ENCODE data around the gene CDK5RAP1.

The CDK5RAP1 gene

GRCh38 chr20:33320006-33320405, 81.3 kb downstream of the CDK5RAP1 start:
- Histone ChIP-seq H3K9me3 (replicated peaks; ENCODE audit: low read length) (no peaks in the 10 kb centered on the region), H3K9ac (ENCODE audit: low read depth, low read length) (no peak overlapping the region), H3K4me1 (ENCODE audit: control insufficient read depth, insufficient read depth, low read length) (no peaks in the 10 kb centered on the region), H3K36me3 (ENCODE audit: insufficient read depth, low read length) (no peaks in the 10 kb centered on the region), H3K27me3 (ENCODE audit: control insufficient read depth, insufficient read depth, low read length) (peaks cover 80% of the 10 kb centered on the region), H3K4me3 (ENCODE audit: low read length) (no peak overlapping the region), H3K4me2 (ENCODE audit: low read length) (no peak overlapping the region)

- no peak overlapping the region for H3K4me2 ChIP-seq (ENCODE audit: low read length)
- no peaks in the 10 kb centered on the region for H3K9me3 ChIP-seq (replicated peaks; ENCODE audit: low read length)
- no peaks in the 10 kb centered on the region for H3K4me1 ChIP-seq (ENCODE audit: control insufficient read depth, insufficient read depth, low read length)
- H3K4me3 ChIP-seq (ENCODE audit: low read length), result no peak overlapping the region
- H3K36me3 ChIP-seq (ENCODE audit: insufficient read depth, low read length), result no peaks in the 10 kb centered on the region
- no peak overlapping the region for H3K9ac ChIP-seq (ENCODE audit: low read depth, low read length)
- peaks cover 75% of the 10 kb centered on the region for H3K27me3 ChIP-seq (ENCODE audit: control insufficient read depth, insufficient read depth, low read length)
Observed at GRCh38 chr20:33318096-33318429, 83.3 kb downstream of the CDK5RAP1 start.

- Histone ChIP-seq H3K36me3 (ENCODE audit: insufficient read depth, low read length) (no peaks in the 10 kb centered on the region), H3K4me3 (ENCODE audit: low read length) (no peak overlapping the region), H3K4me2 (ENCODE audit: low read length) (no peak overlapping the region), H3K4me1 (ENCODE audit: control insufficient read depth, insufficient read depth, low read length) (no peaks in the 10 kb centered on the region), H3K9ac (ENCODE audit: low read depth, low read length) (no peak overlapping the region), H3K27me3 (ENCODE audit: control insufficient read depth, insufficient read depth, low read length) (peaks cover 77% of the 10 kb centered on the region), H3K9me3 (replicated peaks; ENCODE audit: low read length) (no peaks in the 10 kb centered on the region)
Observed at GRCh38 chr20:33317424-33318095, 83.8 kb downstream of the CDK5RAP1 start.

GRCh38 chr20:33316958-33317357, 84.4 kb downstream of the CDK5RAP1 start:
- H3K36me3 ChIP-seq (ENCODE audit: insufficient read depth, low read length), result no peaks in the 10 kb centered on the region
- no peak overlapping the region for H3K4me2 ChIP-seq (ENCODE audit: low read length)
- no peak overlapping the region for H3K9ac ChIP-seq (ENCODE audit: low read depth, low read length)
- peaks cover 72% of the 10 kb centered on the region for H3K27me3 ChIP-seq (ENCODE audit: control insufficient read depth, insufficient read depth, low read length)
- H3K4me1 ChIP-seq (ENCODE audit: control insufficient read depth, insufficient read depth, low read length), result no peaks in the 10 kb centered on the region
- H3K4me3 ChIP-seq (ENCODE audit: low read length), result no peak overlapping the region
- no peaks in the 10 kb centered on the region for H3K9me3 ChIP-seq (replicated peaks; ENCODE audit: low read length)

- H3K36me3 ChIP-seq (ENCODE audit: insufficient read depth, low read length), result no peaks in the 10 kb centered on the region
Observed at GRCh38 chr20:33316343-33316742, 85.0 kb downstream of the CDK5RAP1 start.

GRCh38 chr20:33313686-33314314, 87.5 kb downstream of the CDK5RAP1 start:
- Histone ChIP-seq H3K27me3 (ENCODE audit: control insufficient read depth, insufficient read depth, low read length) (peaks cover 75% of the 10 kb centered on the region), H3K4me3 (ENCODE audit: low read length) (no peak overlapping the region), H3K9ac (ENCODE audit: low read depth, low read length) (no peak overlapping the region), H3K9me3 (replicated peaks; ENCODE audit: low read length) (no peaks in the 10 kb centered on the region), H3K36me3 (ENCODE audit: insufficient read depth, low read length) (no peaks in the 10 kb centered on the region), H3K4me2 (ENCODE audit: low read length) (no peak overlapping the region), H3K4me1 (ENCODE audit: control insufficient read depth, insufficient read depth, low read length) (no peaks in the 10 kb centered on the region)

More at GRCh38 chr20:33316343-33316742, 85.0 kb downstream of the CDK5RAP1 start:
- H3K9ac ChIP-seq (ENCODE audit: low read depth, low read length), result no peak overlapping the region
- H3K27me3 ChIP-seq (ENCODE audit: control insufficient read depth, insufficient read depth, low read length), result peaks cover 71% of the 10 kb centered on the region
- H3K4me1 ChIP-seq (ENCODE audit: control insufficient read depth, insufficient read depth, low read length), result no peaks in the 10 kb centered on the region
- no peak overlapping the region for H3K4me2 ChIP-seq (ENCODE audit: low read length)
- no peak overlapping the region for H3K4me3 ChIP-seq (ENCODE audit: low read length)
- no peaks in the 10 kb centered on the region for H3K9me3 ChIP-seq (replicated peaks; ENCODE audit: low read length)

- Histone ChIP-seq H3K9ac (ENCODE audit: low read depth, low read length) (no peak overlapping the region), H3K4me3 (ENCODE audit: low read length) (no peak overlapping the region), H3K4me2 (ENCODE audit: low read length) (no peak overlapping the region), H3K36me3 (ENCODE audit: insufficient read depth, low read length) (no peaks in the 10 kb centered on the region), H3K9me3 (replicated peaks; ENCODE audit: low read length) (no peaks in the 10 kb centered on the region), H3K4me1 (ENCODE audit: control insufficient read depth, insufficient read depth, low read length) (no peaks in the 10 kb centered on the region), H3K27me3 (ENCODE audit: control insufficient read depth, insufficient read depth, low read length) (peaks cover 63% of the 10 kb centered on the region)
Observed at GRCh38 chr20:33312583-33312982, 88.7 kb downstream of the CDK5RAP1 start.

GRCh38 chr20:33311996-33312395, 89.3 kb downstream of the CDK5RAP1 start:
- H3K27me3 ChIP-seq (ENCODE audit: control insufficient read depth, insufficient read depth, low read length), result peaks cover 57% of the 10 kb centered on the region
- no peak overlapping the region for H3K4me3 ChIP-seq (ENCODE audit: low read length)
- H3K9ac ChIP-seq (ENCODE audit: low read depth, low read length), result no peak overlapping the region

GRCh38 chr20:33311011-33311410, 90.3 kb downstream of the CDK5RAP1 start:
- Histone ChIP-seq H3K9me3 (replicated peaks; ENCODE audit: low read length) (no peaks in the 10 kb centered on the region), H3K4me2 (ENCODE audit: low read length) (no peak overlapping the region), H3K4me1 (ENCODE audit: control insufficient read depth, insufficient read depth, low read length) (no peaks in the 10 kb centered on the region), H3K27me3 (ENCODE audit: control insufficient read depth, insufficient read depth, low read length) (peaks cover 50% of the 10 kb centered on the region), H3K36me3 (ENCODE audit: insufficient read depth, low read length) (no peaks in the 10 kb centered on the region), H3K4me3 (ENCODE audit: low read length) (no peak overlapping the region), H3K9ac (ENCODE audit: low read depth, low read length) (no peak overlapping the region)

More at GRCh38 chr20:33311996-33312395, 89.3 kb downstream of the CDK5RAP1 start:
- no peaks in the 10 kb centered on the region for H3K36me3 ChIP-seq (ENCODE audit: insufficient read depth, low read length)
- H3K4me1 ChIP-seq (ENCODE audit: control insufficient read depth, insufficient read depth, low read length), result no peaks in the 10 kb centered on the region
- H3K4me2 ChIP-seq (ENCODE audit: low read length), result no peak overlapping the region
- no peaks in the 10 kb centered on the region for H3K9me3 ChIP-seq (replicated peaks; ENCODE audit: low read length)

GRCh38 chr20:33310327-33310899, 90.9 kb downstream of the CDK5RAP1 start:
- no peaks in the 10 kb centered on the region for H3K9me3 ChIP-seq (replicated peaks; ENCODE audit: low read length)
- H3K9ac ChIP-seq (ENCODE audit: low read depth, low read length), result no peak overlapping the region
- H3K4me3 ChIP-seq (ENCODE audit: low read length), result no peak overlapping the region
- peaks cover 53% of the 10 kb centered on the region for H3K27me3 ChIP-seq (ENCODE audit: control insufficient read depth, insufficient read depth, low read length)
- no peak overlapping the region for H3K4me2 ChIP-seq (ENCODE audit: low read length)
- no peaks in the 10 kb centered on the region for H3K36me3 ChIP-seq (ENCODE audit: insufficient read depth, low read length)
- no peaks in the 10 kb centered on the region for H3K4me1 ChIP-seq (ENCODE audit: control insufficient read depth, insufficient read depth, low read length)

- no peaks in the 10 kb centered on the region for H3K36me3 ChIP-seq (ENCODE audit: insufficient read depth, low read length)
- no peaks in the 10 kb centered on the region for H3K4me1 ChIP-seq (ENCODE audit: control insufficient read depth, insufficient read depth, low read length)
- peaks cover 49% of the 10 kb centered on the region for H3K27me3 ChIP-seq (ENCODE audit: control insufficient read depth, insufficient read depth, low read length)
- no peak overlapping the region for H3K4me3 ChIP-seq (ENCODE audit: low read length)
- H3K4me2 ChIP-seq (ENCODE audit: low read length), result no peak overlapping the region
- no peaks in the 10 kb centered on the region for H3K9me3 ChIP-seq (replicated peaks; ENCODE audit: low read length)
- no peak overlapping the region for H3K9ac ChIP-seq (ENCODE audit: low read depth, low read length)
Observed at GRCh38 chr20:33309631-33310030, 91.7 kb downstream of the CDK5RAP1 start.

Data from skeletal muscle satellite cell (primary cell).